Right forelimb (tissue), 1 donor: ENCODE results near the gene CRYGN.

Experiments used
- DNase-seq: peaks from one replicate; pipeline ENCODE4 v3.0.0-alpha.2; 2018

CRYGN gene, protein sequence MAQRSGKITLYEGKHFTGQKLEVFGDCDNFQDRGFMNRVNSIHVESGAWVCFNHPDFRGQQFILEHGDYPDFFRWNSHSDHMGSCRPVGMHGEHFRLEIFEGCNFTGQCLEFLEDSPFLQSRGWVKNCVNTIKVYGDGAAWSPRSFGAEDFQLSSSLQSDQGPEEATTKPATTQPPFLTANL

DNA sequence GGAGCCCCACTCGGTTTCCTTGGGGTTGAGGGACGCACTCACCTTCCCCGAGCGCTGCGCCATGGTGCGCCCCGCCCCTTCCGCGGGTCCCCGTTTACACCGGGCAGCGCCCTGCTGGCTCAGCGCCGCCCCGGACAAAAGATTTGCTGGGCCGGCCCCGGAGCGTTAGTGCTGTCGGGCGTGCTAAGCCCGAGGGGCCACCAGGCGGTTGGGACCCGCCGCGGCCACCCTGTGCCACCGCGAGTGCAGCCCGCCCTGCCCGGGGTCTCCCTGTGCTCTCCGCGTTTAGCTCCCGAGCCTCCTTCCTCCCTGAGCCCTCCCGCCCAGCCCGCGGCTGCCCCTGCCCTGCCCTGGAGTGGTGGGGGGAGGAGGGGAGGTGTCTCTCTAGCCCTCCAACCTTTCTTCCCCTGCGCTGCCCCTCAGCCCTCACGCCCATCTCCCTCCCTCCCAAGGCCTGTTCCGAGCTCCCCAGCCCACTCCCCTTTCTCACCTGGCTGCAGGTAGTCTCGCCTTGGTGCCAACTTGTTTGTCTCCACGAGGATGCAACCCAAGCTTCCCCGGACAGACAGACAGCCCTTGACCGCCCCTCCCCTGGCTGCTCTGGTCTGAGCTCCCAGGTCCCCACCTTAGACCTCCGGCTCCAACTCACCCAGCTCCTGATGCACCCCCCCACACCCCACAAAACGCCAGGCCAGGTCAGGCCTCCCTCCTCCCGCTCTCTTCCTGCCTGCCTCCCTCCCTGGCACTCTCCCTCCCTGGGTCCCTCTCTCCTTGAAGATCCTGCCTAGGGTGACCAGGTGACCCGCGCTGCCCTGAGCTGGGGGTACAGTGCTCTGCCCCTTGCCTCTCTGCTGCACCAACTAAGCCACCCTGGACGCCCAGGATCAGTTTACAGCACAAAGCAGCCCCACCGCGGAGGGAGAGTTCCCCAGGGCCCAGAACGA, at the start of gene CRYGN:
Gene CRYGN, minus strand, starts transcription at position 287 of the 944 bp plus-strand sequence. Its CDS starts 224 bp downstream, at position 63.
- DNase-seq: no peak

DNA sequence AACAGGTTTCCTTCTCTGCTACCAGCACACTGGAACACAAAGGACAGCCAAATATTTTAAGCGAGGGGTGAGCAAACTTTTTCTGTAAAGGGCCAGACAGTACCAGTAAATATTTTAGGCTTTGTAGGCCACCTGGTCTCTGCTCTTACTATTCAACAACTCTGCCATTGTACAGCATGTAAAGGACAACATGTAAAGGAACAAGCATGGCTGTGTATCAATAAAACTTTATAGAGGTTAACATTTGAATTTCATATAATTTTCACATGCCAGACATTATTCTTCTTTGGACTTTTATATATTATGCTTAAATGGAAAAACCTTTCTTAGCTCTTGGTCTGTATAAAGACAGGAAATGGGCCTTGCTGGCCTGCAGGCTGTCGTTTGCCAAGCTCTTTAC, 49.6 kb upstream of the CRYGN start:
- DNase-seq: no peak

DNA sequence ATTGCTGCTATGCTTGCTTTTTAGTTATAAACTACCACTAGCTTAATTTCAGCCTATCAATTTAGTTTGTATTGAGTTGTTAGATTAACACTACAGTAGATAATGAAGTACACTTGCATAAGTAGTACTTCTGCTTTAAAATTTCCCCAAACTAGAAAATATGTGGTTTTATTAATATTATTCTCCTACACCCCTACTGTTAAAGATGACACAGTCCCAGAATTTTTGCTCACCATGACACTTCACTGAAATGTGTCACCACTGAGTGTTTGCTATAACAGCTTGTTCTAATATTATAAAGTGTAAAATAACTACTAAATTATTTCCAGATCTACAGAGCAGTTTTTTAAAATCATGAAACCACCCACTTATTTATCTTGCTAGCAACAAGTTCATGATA, 48.2 kb upstream of the CRYGN start:
- no peak for DNase-seq

DNA sequence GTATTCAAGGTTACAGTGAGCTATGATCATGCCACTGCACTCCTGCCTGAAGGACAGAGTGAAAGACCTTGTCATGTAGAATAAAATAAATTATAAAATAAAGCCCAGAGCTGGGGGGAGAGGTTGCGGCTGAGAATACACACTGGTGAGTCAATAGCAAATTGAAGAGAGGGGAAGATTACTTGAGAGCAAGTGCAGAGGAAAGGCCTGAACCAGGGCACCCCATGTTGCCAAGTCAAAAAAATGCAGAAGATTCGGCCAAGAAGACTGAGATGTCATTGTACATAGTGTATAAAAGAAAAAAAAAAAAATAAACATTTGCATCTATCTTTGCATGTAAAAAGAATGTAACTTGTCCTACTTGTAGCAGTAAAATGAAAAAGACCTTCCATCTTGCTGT, 47.3 kb upstream of the CRYGN start:
- no peak for DNase-seq

DNA sequence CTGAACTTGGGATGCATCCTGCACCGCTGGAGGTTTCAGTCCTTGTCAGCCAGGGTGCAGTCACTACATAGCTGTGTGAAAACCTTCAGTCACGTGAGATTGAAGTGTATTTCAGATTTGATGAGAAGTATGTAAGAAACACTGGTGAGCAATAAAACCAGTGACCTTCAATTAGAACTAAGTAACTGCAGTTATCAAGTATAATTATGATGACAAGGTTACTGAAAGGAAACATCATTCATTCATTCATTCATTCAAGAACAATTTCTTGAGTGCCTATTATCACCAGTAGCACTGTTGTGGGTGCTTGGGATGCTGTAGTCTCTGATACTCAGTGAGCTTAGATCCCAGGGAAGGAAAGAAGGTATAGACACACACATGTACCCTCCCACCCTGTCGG, 46.1 kb upstream of the CRYGN start:
- no peak for DNase-seq

DNA sequence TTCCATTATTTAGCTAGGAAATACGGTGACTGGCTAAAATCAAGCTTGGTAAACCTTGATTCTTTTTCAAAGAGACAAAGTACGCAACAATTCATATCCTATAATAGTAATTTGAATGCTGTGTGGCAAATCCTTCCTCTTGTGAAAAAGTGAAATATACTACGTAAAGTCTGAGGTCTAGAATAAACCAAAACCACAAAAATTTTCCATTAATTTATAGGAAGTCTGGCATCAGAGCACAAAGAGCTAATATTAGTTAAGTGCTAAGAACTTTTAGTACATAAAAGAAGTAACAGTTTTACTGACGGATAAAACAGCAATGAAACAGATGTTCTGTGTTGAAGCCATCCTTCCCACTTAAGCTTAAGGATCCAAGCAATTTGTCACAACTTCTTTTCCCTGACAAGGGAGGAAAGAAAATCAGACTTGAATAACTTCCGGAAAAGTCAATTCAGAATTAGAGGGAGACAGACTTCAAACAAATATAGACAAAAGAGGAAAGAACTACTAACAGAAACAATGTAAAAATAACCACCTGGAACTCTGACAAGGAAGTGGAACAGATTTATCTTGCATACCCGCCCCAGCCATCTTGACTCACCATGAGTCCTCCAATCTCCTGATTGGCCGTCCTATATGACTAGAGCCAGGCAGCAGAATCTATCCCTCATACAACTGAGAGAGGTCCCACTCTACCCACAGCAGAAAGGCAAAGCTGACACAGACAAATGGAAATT, 45.2 kb upstream of the CRYGN start:
- no peak for DNase-seq

DNA sequence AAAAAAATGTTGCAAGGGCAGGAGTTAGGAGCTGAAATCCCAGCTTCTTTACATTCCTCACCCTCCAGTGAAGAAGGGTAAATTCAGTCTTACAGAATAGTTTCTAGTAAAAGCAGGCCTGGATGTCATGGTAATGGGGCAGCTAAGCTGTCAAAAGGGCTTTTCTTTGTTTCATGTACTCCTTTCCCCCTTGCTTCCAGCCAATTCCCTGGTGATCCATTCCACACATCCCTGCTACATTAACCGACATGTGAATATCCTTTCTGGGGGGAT, 43.7 kb upstream of the CRYGN start:
- no peak for DNase-seq

DNA sequence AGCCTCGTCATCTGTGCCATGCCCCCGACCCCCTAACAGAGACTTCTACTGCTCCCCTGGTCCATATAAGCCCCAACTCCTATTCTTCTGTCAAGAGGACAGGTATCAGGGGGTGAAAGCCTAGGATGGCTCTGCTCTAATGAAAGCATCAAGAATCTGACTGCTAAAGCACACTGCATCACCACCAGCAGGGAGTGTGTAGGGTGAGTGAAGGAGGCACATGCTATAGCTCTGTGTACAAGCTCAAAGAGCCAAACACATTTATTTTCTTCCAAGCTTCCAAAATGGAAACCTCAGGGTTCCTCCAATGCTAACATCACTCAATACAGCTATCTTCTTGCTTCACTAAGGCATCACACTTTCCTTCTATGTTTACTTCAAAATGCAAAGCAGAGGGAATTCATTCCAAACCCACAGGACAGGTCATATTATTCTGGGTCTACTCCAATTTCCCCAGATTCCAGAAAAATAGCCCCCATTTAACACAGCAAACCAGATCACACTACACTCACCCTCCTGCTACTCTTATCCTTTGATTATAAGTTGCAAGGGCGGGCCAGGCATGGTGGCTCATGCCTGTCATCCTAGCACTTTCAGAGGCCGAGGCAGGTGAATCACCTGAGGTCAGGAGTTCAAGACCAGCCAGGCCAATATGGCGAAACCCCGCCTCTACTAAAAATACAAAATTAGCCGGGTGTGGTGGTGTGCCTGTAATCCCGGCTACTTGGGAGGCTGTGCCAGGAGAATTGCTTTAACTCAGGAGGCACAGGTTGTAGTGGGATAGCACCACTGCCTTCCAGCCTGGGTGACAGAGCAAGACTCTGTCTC, 43.2 kb upstream of the CRYGN start:
- DNase-seq: no peak

DNA sequence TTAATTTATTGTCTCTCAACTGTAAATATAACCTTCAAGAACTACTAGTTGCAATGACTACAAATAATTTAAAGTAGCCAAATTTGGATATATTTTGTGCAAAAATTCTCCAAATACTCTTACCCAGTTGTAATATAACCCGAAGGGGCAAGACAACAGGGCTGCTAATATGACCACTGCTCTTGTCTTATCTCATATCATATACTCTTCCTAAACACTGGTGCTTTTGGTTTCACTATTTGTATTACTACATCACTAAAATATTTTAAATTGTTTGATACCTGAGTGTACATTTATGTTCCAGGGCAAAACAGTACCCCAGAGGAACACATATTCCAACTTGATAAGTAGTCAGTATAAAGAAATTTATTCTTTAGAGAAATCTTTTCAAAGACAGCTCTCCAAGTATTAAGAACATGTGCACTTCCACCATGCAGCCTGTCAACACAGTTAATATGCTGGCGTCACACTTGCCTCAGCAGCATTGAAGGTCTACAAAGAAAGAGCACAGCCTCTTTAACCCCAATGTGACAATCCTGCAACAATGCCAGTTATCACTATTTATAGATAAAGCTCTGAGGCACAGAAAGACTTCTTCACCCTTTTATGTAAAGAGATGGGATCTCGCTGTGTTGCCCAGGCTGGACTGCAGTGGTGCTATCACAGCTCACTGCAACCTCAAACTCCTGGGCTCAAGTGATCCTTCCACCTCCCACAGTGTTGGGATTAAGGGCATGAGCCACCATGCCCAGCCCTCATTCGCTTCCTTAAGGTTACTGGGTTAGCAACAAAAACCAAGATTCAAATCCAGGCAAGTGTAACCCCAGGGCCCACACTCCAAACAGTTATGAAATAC, 41.9 kb upstream of the CRYGN start:
- no peak for DNase-seq

DNA sequence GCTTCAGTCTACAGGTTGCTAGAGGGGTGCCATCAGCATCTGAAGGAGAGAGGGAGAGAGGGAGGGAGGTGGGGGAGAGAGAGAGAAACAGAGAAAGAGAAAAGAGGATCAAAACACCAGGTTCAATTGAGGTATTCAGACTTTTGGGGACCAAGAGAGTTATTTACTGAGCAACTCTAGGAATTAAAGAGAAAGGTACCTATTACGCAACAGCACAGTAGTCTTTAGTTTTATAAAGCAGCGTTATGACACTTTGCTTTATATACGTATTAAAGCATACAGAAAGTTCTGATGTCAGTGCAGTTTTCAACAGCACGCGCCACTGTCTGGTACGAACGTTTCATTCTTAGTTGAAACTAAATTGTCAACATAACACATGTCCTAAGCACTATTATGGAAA, 37.9 kb upstream of the CRYGN start:
- DNase-seq: no peak

DNA sequence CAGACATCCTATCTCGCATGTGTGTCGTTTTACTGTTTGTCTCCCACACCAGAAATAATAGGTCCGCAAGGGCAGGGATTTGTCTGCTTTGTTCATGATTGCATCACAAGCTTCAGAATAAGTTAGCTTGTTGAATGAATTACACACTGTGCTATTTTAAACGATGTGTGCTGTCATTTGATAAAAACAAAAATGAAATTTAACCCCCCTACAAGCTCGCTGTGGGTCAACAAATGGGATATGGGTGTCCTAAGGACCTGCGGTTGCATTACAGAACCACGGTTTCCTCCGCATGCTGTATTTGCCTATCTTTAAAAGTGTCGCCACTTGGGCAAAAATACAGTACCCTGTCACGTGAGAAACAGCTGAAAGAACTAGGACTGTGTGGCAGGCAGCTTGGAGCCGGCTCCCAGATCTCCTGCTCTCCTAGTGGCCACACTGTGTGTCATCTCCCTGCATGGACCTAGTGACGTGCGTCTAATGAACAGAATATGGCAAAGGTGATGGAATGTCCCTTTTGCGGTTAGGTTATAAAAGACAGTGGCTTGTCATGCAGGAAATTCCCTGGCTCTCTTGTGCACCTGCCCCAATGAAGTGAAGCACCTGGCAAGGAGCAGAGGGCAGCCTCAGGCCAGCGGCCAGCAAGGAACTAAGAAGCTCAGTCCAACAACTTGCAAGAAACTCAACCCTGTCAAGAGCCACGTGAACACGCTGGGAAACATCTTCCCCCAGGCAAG, 32.9 kb upstream of the CRYGN start:
- DNase-seq: no peak

DNA sequence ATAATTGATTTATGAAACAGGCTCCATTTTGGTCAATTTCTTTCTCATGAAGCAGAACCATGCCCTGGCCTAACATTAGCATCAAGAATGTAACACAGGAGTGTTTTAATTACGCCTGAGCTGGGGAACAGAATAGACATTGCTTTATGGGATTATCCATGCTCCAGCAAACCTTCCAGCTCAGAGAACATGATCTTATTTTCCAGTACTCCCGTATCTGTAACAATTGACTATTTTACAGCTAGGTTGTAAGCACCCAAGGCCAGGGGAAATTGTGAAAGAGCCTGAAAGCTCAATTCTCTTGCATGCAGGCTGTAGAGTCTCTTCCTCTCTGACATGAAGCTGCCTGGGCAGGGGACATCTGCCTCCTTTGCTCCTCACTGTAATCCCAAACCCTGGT, 30.8 kb upstream of the CRYGN start:
- no peak for DNase-seq

DNA sequence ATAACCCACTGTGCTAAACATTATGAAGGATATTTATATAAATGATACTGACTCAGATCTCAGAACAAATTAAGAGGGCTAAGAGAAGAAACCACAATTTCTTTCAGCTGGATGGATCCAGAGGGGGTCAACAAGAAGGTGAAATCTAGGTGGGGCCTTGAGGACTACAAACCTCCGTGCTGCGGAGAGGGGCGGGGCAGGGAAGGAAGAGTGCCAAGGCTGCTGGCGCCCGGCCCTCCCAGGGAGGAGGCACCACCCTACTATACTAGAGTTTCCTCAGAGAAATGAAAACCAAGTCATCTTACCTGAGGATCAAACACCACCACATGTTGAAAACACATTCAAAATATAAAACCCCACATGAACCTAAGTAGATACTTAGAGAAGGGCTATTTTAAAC, 29.3 kb upstream of the CRYGN start:
- no peak for DNase-seq

DNA sequence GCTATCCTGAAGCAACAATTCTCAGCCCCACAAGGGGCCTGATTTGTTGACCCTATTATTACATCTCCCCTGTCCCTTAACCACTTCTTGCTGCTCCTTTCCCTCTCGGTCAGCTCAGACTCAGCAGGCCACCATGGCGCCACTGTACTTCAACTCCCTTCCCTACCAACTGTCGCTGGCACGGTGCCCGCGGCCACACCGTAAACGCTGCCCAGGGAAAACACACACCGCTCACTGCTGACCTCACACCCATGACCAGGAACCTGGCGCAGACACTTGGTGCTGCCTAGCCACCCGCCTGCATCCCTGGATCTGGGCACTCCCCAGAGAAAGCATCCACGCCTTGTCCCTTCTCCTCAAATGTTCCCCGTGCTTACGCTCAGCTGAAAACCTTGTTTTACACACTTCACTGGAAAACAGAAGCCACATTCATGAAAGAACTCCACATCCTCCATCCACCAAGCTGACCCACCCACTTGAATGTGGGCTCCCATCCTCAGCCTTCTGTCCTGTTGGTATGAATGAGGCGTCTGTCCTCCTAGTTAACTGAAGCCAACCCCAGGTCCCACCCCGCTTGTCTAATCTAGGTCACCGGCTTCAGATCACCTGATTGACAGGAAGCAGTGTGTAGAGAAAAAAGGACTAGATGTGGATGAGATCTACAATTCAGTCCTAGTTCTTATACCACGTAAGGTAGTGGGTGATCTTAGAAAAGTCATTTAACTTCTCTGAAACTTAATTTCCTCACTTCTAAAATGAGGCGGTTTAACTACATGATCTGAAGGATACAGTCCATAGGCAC, 28.5 kb upstream of the CRYGN start:
- DNase-seq: peak; percentile 56

DNA sequence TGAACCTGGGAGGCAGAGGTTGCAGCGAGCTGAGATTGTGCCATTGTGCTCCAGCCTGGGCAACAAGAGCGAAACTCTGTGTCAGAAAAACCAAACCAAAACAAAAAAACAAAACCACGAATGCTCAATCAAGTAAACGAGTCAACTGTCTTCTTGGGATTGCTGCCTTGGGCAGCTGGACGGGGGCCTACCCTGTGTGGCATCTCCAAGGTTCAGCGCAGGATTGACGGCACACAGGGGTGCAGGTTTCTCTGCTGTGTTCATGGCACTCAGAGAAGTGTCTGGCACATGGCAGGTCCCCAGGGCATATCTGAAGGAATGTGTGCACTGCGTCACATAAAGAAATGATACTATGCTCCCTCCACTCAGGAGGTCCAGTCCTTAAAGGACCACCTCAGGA, 25.2 kb upstream of the CRYGN start:
- DNase-seq: no peak

DNA sequence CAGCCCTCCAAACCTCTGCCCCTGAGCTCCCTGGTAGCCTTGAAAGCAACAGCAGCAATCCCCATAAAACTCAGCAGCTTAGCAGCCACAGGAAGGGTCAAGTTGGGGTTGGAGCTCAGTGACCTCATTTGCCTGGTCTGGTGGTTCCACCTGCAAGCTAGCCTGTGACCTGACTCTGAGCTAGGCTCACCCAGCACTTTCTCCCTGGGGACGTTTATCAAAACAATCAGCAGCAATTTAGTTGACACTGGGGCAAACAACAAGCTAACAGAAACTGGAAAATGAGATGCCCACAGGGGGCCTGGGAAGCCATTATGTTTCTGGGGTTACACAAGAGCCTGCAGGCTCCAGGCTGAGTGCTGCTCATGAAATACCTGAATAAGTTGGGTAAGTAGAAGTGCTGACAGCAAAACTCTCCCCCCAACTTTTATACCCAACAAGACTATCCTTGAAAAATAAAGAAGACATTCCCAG, 22.4 kb upstream of the CRYGN start:
- no peak for DNase-seq

DNA sequence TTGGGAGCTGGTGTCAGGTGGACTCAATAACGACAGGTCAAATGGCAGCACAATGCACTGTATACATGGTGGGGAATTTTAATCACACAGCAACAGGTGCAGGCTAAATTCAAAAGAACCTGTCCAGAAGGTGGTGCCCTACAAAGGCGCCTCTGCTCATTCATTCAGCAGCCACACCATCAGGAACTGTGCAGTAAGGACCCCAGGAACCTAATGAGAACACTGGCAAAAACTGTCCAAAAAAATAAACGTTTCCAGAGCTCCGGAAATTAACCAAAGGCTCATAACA, 21.9 kb upstream of the CRYGN start:
- no peak for DNase-seq

DNA sequence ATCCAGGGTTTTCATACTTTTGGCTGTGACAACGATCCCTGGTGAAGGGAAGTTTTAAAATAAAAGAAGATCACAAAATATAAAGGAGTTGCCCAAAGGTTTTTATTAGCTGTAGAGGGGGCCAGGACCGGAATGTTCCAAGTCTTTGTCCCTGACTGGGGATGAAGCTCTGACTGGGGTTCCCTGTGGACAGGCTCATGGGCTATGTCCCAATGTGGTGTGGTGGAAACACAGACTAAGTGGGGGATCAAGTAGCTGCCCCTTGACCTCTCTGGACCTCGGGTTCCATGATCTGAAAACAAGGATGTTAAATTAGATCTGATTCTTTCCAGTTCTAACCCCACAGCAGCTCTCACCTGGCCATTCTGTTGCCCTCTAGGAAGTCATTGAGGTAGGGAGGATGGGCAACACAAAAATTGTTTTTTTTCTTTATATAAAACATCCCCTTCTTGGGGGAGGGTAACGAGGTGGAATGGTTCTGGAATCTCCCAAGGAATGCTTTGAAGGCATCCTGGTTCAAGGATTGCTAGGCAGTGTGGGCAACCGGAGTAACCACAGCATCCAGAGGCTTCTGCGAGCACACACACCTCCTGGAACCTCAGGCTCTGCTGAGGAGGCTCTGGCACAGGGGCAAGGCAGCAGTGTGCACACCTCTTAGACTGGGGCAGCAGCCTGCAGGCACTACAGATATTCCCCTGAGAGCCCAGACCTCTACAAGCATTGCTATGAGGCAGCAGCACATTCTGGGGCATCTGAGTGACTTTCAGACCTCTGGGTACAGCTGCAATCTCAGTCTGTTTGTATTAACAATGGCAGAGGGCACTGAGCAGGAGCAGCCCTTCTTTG, 21.4 kb upstream of the CRYGN start:
- DNase-seq: no peak

DNA sequence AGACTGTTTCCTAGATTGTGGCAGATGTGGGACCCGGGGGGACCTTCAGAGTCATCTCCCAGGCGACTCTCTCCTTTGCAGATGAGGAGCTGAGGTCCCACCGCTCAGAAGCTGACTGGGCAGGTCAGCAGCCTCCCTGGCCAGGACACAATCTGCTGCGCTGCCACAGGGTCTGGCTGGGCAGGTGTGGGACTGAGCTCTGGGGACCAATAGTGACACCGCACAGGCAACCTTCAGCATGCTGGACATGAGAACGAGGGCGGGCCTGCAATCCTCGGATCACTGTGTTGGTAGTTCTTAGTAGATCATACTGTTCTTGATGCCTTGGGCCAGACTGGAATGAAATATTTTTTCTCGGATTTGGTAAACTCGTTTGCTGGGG, 20.5 kb upstream of the CRYGN start:
- DNase-seq: no peak
